HG03457 (cell line): ENCODE data around the gene GCSH.

ENCODE experiments used
- ATAC-seq: cut with Tn5 transposase; IDR thresholded peaks from one replicate; pipeline ENCODE4 v1.9.1; 2021; ENCODE audit warnings: moderate number of reproducible peaks; ENCODE audit not compliant: unreplicated experiment

Gene GCSH

DNA sequence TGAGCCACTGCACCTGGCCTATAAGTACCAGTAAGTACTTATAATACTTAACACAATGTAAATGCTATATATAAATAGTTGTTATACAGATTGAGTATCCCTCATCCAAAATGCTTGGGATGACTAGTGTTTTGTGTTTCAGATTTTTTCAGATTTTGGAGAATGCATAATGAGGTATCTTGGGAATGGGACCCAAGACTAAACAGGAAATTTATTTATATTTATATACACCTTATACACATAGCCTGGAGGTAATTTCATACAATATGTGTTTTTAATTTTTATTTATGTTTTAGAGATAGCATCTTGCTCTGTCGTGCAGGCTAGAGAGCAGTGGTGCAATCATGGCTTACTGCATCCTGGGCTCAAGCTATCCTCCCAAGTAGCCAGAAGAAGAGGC is 9.8 kb upstream of the GCSH start:
- ATAC-seq, result no peak

DNA sequence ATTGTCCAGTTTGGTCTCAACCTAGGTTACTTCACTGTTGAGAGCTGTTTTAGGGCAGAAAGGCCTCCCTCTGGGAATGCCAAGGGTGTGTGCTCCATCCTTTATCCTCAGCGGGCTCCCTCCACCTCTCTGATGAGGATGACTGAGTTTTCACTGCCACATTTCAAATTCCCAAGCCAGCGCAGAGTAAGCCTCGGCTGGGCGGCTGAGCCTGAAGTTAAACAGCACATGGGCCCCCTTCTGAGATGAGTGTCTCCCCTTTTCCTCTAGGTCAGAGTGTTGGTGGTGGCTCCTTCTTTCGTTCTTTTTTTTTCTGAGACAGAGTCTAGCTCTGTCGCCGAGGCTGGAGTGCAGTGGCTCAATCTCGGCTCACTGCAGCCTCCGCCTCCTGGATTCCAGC is 5.5 kb upstream of the GCSH start:
- ATAC-seq, result no peak

DNA sequence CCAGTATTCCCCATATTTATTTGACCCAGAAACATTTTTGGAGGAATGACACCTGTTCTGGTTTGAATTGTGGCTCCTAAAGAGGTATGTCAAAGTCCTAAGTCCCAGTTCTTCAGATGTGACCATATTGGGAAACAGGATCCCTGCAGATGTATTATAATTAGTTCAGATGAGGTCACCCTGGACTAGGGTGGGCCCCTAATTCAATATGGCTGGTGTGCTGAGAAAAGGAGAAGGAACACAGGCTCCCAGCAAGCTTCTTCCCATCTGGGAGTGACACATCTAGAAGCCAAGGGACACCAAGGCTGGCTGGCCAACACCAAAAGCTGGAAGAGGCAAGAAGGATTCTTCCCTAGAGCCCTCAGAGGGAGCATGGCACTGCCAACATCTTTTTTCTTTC is 3.8 kb upstream of the GCSH start:
- no peak for ATAC-seq

DNA sequence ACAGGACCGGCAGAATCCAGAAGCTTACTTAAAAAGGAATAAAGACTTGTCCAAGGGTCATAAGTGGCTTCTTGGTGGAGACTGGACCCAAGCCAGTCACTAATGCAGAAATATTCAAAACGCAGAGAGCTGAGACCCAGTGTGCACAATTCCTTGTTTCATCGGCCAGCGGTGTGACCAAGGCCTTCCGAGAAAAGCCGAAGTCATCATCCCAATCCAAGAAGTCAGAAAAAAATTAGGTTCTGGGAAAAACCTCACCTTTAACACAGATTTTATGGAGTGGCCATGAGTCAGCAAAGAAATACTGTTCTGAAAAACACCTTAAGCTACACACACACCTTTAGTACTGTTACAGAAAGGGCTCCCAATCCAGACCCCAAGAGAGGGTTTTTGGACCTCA is 1.0 kb upstream of the GCSH start:
- no peak for ATAC-seq

DNA sequence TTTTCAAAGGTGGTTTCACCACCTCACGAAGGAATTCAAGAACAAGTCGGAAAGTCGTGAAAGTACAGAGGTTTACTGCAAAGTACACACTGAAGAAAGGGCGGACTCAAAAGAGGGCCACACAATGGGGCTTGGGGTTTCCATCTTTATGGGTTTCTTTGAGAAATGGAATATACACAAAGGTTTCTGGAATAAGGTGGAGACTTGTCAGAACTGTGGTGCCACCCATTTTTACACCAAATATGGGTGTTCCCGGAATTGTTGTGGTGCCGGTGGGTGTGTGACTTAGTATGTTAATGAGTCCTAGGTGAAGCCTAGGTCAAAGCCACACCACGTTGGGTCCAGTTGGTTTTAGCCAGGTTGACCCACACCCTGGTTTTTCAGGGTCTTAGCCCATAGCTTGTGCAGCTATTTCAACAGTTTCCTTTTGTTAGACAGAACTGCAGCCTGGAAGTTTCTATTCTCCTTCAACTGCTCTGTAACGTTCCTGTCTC is 567 bp upstream of the GCSH start:
- no peak for ATAC-seq

DNA sequence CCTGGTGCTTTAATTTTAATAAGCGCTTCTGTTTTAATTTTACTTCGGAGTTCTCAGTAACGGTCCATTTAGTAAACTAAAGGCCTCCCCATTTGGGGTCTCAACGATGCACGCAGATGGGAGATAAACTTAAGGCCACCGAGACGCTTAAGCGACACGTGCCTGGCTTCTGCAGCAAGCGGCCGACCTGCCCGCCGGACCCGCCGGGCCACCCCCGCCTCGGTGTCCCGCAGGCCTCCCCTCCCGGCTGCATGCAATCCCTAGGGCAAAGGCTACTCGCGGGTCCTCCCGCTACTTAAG is 592 bp downstream of the GCSH start:
- ATAC-seq, result no peak

DNA sequence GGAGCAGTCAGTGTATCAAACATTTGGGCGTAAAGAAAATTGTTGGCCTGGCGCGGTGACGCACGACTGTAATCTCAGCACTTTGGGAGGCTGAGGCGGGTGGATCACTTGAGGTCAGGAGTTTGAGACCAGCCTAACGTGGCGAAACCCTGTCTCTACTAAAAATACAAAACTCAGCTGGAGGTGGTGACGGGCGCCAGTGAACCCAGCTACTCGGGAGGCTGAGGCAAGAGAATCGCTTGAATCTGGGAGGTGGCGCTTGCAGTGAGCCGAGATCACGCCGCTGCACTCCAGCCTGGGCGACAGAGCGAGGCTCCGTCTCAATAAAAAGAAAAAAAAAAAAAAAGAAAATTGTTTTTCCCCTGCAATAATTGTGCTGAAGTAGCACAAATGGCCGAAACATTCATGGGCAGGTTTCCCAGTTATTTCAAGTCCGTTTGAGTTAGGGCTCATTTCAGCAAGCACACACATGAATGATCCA is 1.4 kb downstream of the GCSH start:
- ATAC-seq, result no peak

DNA sequence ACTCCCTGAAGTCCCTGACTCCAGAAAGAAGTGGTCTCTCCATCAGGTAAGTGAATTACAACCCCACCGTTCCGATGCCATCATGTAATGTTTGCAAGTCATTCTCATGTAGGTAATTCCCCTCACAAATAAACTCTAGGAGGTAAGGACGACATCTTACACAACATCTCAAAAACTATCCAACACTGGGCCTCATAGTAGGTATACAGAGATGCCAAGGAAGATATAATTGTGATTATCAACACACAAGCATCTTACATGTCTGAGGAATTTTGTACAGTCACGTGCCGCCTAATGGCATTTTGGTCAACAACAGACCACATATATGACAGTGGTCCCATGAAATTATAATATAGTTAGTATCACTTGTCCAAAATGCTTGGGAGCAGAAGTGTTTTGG is 7.4 kb downstream of the GCSH start:
- no peak for ATAC-seq

DNA sequence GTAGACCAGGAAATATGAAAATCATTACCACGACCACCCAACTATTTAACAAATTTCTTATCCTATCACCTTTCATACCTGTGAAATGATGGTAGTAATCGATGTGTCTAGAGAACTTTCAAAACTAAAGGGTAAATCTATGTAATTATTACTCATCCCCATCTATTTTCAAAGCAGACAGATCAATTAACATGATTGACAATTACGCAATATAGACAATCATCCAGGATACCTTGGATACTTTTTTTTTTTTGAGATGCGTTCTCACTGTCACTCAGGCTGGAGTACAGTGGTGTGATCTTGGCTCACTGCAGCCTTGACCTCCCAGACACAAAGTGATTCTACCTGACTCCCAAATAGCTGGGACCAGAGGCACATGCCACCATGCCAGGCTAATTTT is 15.2 kb downstream of the GCSH start:
- ATAC-seq, result no peak

DNA sequence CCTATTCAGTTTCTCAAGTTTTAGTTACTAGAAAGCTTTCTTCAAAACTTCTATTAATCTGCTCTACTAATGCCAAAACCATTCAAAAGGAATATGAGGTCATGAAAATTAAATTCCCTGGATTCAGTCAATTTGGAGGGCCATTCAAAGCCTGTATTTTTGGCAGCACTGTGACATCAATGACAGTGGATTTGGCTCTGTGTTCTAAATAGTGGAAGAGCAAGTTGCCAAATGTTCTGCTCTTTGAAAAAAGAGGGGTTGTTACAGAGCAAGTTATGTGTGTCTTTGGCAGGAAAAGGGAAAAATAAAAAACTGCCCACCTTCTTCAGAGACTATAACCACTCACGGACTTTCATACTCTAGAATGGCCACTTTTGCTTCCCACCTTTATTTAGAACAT is 16.0 kb downstream of the GCSH start:
- no peak for ATAC-seq

DNA sequence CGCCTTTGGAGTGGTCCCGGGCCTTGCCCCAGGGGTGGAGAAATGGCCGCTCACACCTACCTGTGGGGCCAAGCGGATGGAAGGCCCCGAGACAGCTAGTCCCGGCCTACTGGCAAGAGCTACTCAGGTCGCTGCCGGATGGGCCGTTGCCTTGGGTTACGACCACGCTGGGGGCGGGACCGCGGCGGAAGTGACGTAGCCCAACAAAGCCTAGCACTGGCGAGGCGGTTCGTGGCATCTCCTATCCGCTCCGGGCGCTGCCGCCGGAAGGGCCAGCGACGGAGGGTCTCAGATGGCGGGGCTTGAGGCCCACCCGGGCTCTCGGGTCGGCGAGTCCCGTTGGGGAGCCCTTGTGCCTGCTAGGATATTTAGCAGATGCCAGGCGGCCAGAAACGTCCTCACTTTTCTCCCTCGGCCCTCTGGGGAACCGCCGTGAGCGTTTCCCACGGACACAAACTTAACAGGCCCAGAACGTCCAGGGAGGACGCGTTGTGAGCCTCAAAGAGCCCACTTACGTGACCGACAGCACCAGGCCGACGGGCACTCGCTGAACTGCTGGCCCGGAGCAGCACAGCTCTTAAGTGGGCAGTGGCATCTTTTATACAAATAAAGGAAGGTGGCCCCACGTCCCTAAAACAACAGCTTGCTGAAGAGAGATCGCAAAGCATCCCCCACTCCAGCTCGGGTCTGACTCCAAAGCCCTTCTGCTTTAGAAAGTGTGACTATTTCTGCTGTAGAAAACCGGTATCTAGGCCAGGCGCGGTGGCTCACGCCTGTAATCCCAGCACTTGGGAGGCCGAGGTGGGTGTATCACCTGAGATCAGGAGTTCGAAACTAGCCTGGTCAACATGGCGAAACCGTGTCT is 18.9 kb downstream of the GCSH start, which contains the start of gene C16orf46:
C16orf46 (minus strand) TSS at position 163 of the 865 bp plus-strand sequence. CDS start 13,283 bp downstream, outside the sequence.
- peak; percentile 93 for ATAC-seq

DNA sequence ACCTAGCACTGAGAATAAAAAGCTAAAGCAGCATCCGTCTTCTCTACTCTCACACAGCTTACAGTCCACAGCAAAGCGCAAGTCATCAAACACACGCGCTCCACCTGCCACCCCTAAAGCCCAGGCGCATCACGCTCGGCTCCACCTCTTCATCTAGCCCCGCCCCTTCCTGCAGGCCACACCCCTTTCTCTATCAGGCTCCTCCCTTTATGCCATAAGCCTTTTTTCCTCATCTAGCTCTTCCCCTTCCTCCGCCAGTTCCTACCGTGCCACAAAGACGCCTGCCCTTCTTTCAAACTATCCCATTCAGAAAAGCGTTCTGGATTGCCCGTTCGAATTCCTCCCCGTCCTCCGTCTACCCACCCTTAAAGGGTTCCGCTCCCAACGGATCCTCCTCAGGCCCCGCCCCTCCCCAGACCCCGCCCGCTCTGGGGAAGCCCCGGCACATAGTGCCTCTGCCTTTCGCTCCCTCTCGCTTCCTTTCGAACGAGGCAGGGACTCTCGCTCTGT is 19.6 kb downstream of the GCSH start:
- ATAC-seq, result peak; percentile 72

DNA sequence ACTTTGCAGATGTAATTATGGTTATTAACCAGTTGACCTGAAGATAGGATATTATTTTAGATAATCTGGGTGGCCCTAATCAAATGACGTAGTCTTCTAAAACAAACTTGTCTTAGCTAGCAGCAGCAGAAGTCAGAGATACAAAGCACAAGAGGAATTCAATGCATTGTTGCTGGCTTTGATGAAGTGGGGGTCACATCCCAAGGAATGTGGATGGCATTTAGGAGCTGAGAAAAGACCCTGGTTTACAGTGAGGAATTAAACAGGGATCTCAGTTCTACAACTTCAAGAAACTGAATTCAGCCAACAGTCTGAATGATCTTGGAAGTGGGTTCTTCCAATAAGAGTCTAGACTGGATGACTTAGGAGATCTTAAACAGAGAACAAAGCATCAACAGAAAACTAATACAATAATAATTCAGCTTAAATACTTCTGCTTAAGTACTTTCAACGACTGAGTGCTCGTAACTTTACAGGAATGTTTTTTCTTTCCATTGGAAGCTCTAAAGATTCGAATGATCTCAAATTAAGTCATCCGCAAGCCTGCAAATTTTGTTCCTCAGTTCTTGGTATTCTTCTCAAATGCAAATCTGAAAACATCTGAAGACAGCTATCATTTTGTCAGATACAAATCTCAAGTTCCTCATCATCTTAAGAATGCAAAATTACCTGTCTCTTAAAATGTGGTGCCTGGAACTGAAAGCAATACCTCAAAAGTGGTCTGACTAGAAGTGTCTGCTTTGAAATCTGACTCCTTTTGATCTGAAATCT is 22.4 kb downstream of the GCSH start:
- no peak for ATAC-seq

DNA sequence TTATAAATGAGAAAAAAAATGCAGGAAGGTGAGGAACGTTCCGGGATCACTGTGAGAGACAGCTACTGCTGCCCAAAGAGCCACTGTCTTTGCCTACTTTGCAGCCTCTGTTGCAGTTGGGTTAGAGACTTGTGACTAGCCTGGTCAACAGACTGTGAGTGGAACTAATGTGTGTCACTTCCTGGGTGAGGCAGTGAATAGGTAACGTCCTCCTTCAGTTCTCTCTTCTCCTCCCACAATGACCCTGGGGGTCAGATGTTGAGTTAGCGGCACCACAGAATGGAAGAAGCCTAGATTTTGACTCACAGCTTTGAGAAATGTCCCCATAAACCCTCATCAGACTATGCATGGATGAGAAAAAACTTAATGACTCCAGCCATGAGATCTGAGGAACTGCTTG is 24.4 kb downstream of the GCSH start:
- ATAC-seq, result no peak

DNA sequence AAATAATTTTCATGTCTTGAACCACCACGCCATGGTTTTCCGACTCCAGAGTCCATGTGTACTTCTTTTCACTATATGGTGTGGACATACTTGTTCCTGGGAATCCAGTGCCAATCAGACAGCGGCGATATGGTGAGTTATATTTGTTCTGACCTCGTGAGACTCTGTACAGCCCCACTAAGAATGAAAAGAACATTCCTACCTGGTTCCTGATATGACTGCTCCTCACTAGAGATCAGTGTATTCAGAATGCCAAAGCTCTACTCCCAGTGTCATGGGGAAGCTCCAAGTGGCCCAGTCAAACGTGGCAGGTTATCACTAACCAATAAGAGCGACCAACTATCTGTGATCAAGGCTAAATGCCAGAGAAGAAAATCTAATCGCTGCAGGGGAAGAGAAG is 25.2 kb downstream of the GCSH start:
- no peak for ATAC-seq

DNA sequence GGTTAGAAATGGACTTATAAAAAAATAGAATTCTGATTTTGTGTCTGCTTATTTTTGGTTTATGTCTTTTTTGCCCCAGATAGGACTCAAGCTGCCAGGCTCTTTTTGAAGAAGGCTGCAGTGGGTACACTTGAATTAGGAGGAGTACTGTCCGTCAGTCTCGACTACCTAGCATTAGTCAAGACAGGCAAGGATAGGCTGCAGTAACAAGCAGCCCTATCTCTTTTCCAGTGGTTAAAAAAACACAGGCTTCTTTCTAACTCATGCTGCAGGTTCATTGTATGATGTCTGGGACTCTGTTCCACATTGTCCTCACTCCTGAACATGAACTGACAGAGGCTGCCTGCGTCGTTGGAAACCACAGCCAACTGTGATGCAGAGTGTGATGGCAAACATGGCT is 27.1 kb downstream of the GCSH start:
- no peak for ATAC-seq

DNA sequence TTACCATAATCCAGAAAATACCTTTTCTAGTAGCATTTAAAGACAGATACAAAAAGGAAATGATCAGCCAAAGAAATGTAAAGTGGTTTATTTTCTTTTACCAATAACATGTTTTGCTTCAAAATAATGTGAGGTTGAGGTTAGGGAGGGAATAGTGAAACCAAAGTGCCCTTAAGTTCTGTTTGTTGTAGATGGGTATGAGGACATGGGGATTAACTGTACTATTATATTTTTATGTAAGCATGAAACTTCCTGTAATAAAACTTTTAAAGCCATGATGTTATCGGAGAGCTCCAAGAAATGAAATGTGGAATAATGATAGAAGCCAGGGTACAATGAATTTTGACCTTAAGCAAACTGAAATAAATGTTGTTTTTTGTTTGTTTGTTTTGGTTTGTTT is 29.0 kb downstream of the GCSH start:
- ATAC-seq, result no peak

DNA sequence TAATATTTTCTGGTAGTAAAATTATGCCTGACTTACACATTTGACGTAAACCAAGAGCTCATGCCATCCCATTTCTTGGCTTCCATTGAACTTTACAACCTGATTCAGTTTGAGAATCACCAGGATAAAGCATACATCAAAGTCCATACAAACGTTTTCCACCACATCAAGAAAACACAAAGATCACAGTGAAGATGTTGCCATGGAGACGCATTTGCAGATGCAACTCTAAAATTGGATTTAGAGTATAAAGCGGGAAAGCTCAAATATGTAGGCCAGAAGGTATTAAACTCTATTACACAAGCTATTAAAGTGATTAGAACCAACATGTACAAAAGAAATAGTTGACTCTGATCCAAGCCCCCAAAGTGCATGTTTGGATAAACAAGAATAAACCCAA is 29.5 kb downstream of the GCSH start:
- ATAC-seq, result no peak

DNA sequence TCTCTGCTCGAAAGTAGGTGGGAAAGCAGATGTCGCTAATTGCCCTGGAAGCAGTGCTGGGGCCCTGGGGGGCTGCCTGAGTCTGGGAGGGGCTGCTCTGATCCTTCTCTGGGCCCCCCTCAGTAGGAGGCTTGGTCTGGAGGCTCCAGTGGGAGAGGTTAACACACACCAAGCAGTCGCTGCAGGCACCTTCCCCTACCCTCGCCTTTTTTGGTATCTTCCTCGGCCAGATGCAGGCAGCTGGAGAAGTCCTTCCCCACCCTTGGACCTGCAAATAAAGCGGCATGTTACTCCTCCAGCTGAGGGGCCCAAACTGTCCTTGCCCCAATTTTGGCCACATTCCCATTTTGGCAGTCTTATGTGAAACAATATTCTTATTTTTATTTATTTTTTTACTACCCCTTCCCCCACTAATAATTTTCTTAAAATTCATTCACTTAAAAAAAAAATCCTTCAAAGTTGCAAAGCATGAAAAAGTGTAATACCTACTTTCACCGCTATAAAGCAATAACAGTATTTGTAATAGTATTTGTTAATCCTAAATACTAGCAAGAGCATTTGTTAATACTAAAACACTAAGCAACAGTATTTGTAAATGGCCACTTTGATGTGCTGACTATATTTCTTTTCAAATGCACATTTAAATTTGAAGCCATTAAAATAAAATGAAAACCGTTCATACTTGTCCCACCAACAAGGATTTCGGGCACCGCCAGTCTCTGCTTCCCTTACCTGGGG is 34.2 kb downstream of the GCSH start:
- no peak for ATAC-seq

DNA sequence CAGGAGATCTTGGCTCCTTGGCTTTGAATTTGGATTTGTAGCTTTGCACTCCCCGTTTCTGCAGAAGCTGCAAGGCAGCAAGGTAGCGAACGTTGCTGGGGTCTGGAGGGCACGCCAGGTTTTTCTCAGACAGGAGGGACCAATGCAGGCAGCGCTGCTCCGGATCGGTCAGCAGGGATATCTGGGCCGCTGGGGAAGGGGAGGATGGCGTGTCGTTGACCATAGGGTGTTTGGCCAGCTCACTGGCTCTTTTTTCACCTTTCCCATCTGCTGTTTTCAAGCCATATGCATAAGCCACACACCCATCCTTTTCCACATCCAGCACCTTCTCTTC is 34.9 kb downstream of the GCSH start:
- ATAC-seq, result no peak

DNA sequence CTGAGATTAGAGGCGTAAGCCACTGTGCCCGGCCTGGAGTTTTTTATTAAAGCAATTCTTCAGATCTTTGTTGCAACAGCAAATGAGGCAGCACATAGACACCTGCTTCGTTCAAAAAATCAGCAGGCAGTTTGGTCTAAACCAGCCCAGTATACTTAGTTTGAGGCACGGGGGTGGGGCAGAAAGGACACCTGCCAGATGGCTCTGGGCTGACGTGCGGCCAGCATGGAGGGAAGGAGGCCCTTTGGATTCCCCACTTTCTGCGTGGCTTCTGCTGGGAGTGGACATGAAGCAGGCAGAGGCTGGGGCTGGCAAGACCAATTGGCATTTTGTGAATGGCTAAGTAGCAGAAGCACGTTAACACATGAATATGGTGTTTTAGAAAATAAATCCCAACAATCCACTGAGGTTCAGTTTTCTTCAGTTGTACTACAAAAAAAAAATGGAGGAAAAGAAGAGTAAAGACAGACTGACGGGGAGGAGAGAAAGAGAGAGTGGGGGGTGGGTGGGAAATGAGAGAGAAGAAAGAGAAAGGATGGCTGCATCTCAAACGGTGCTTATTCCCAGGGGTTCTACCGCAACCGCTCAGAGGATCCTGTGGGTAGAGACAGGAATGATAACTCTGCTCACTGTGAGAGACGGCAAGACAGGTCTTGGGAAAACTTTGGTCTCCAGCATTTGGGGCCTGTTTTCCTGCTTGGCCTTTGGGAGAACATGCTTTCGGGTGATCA is 35.5 kb downstream of the GCSH start:
- ATAC-seq, result no peak
